Umbilical cord (tissue), 2 donors: ENCODE data around the gene TCTN2. TPM values are rescaled to one million over a fixed set of nuclear protein-coding genes. Genes with fewer than 3 reads are reported as not detected.

Experiments
- DNase-seq: peaks from one replicate; pipeline ENCODE4 v3.0.0-alpha.2; 2015; ENCODE audit warnings: low spot score
- total RNA-seq: library from RNA; depleted of rRNA; stranded (reverse); fragments of >200 nt; gene quantifications from one replicate; pipeline ENCODE4 v1.2.3, GENCODE V29; 2014; ENCODE audit warnings: low replicate concordance; ENCODE audit not compliant: insufficient read depth

The TCTN2 gene
- total RNA-seq, 1 donor from 2014 or later = 9.9 TPM

DNA sequence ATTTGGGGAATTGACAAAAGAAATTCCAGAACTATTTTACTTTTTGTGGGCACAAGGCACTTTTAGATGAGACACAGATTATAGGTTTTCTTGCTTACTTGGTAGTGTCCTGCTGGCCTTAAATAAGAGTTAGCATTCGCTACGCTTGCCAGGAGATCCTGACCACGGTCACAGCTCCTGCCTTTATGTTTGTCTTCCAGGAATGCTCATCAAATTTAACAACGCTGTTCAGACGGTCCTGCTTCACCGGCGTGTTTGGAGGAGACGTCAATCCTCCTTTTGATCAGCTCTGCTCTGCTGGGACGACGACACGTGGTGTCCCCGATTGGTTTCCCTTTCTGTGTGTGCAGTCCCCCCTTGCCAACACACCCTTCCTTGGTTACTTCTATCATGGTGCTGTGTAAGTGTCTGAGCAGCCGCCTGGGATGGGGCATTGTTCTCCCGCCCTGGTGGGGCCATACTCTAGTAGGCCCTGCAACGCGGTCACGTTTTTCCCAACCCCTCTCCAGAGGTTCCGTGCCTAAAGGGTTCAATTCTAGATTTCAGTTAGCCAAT, 15.8 kb downstream of the TCTN2 start:
- DNase-seq = no peak

- peak; percentile 12 for DNase-seq
These were observed 19.4 kb downstream of the TCTN2 start for GRCh38 chr12:123690191-123690840.

DNA sequence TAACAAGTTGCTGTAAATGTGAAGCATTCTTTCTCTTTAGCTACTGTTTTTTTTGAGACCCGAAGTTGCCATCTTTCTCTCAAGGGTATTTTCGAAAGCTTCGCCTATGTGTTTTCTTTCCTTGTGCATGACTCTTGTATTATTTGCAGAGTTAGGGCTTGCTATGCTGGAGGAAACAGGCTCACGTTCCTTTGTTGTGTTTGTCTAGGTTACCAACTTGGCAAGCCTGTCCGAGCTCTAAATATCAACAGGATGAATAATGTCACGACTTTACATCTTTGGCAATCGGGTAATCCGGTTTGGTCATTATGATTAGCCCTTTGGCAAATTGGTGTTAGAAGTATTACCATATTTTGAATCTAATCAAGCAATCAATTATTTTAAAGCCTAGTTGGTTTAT, 25.3 kb downstream of the TCTN2 start:
- DNase-seq = no peak

- DNase-seq = no peak
These were observed 25.7 kb downstream of the TCTN2 start for GRCh38 chr12:123696646-123697045.

GRCh38 chr12:123705935-123706334, 35.0 kb downstream of the TCTN2 start:
- DNase-seq = no peak

DNA sequence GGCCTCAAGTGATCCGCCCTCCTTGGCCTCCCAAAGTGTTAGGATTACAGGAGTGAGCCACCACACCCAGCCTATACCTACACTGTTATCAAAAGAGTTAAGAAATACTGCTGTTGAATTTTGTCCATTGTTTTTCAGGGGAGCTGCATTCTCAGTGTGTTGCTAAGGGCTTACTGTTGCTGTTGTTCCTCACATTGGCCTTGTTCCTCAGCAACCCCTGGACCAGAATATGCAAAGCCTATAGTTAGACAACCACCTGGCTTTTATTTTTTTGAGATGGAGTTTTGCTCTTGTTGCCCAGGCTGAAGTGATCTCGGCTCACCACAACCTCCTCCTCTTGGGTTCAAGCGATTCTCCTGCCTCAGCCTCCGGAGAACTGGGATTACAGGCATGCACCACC, 36.6 kb downstream of the TCTN2 start:
- no peak for DNase-seq

- DNase-seq = no peak
These were observed 41.9 kb downstream of the TCTN2 start for GRCh38 chr12:123712780-123713319.

DNA sequence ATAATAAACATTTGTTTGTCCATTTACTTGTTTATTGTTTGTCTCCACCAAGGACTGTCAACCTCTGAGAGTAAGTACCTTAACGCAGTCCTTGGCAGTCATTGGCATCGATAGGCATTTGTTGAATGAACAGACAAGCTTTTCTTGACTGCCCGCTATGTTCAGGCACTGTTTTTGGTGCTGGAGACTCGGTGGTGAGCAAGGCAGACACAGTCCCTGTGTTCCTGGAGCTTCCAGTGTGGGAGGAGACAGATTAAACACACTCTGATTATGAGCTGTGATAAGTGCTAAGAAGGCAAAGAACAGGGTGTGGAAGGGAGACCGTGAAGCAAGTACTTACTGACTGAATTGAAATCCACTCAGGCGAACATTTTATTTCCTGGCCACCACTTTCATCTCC, 42.5 kb downstream of the TCTN2 start:
- no peak for DNase-seq

GRCh38 chr12:123713823-123714585, 43.1 kb downstream of the TCTN2 start:
- DNase-seq = no peak

GRCh38 chr12:123715195-123715594, 44.3 kb downstream of the TCTN2 start:
- DNase-seq = no peak

DNA sequence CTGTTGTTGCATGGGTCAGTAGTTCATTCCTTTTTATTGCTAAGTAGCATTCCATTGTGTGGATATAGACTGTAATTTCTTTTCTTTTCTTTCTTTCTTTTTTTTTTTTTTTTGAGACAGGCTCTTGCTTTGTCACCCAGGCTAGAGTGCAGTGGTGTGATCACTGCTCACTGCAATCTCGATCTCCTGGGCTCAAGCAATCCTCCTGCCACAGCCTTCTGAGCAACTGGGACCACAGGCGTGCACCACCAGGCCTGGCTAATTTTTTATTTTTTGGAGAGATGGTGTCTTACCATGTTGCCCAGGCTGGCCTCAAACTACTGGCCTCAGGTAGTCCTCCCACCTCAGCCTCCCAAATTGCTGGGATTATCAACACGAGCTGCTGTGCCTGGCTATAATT, 46.4 kb downstream of the TCTN2 start:
- no peak for DNase-seq

GRCh38 chr12:123720141-123720814, 49.4 kb downstream of the TCTN2 start:
- DNase-seq = no peak

- no peak for DNase-seq
These were observed 50.3 kb downstream of the TCTN2 start for GRCh38 chr12:123721245-123721644.

DNA sequence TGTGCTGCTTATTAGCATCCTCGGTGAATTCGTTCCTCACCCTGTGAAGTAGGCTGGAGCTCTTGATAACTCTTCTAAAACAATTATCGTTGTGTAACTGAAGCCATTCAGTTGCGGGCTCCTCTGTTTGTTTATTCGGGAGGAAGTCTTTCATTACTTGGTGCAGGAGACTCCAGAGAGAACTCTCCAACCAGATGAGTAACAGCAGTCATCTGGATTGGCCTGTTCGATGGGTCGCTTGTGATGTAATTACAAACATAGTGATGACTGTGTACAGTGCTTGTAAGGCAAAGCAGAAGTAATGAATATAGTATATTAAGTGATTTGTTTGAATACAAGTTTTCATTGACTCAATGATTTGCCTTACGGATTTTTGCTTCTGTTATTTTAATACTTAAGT, 52.1 kb downstream of the TCTN2 start:
- DNase-seq = no peak

GRCh38 chr12:123723765-123724164, 52.9 kb downstream of the TCTN2 start:
- DNase-seq = no peak

GRCh38 chr12:123726244-123726643, 55.3 kb downstream of the TCTN2 start:
- DNase-seq = no peak

GRCh38 chr12:123726962-123727361, 56.0 kb downstream of the TCTN2 start:
- DNase-seq = no peak

- DNase-seq = no peak
These were observed 57.0 kb downstream of the TCTN2 start for GRCh38 chr12:123727878-123728277.

- DNase-seq = no peak
These were observed 60.7 kb downstream of the TCTN2 start for GRCh38 chr12:123731596-123731995.

DNA sequence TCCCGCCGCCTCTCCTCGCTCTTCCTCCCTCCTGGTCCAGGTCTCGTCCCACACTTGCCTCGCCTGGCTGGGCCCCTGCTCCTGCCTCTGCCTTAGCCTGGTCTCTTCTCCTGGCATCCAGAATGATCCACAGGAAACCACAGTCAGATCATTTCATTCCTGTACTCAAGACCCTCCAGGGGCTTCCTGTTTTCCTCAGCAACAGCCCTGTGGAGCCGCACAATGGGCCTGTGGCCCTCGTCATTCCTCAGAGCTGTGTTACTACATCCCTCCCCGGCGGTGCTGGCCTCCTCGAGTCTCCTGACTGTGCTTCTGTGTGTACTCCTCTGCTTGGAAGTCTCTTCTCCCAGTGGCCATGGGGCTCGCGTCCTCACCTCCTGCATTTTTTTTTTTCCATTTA, 61.3 kb downstream of the TCTN2 start:
- DNase-seq = no peak

GRCh38 chr12:123733229-123733628, 62.3 kb downstream of the TCTN2 start:
- no peak for DNase-seq

DNA sequence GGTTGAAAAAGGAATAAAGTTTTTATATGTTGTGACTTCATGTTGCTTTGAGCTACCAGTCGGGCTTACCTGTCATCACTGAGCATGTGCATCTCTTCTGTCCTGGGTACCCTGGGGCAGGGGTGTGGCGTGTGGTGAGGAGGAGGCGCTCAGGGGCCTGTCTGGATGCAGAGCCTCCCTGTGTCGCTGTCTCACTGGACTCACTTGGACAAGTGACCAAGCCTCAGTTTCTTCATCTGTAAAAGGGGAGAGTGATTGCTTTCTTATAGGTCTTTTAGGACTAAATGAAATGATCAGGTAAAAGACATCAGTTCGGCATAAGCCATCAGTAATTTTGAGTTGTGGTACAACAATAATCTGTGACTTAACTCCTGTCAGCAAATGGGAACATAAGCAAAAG, 63.4 kb downstream of the TCTN2 start:
- DNase-seq = no peak
